Thoracic aorta (tissue), 2 donors: ENCODE measurements around the gene EDDM3A. TPM values are rescaled to one million over a fixed set of nuclear protein-coding genes. Genes with fewer than 3 reads are reported as not detected.

Experiments used
- ATAC-seq: fragments of 150-250 bp; one replicate; pipeline ENCODE4 v1.8.0; 2017; ENCODE audit warnings: low read depth; ENCODE audit not compliant: insufficient number of reproducible peaks, low FRiP score
- DNase-seq: peaks from one replicate; pipeline ENCODE4 v3.0.0-alpha.2; 2020; ENCODE audit warnings: low spot score
- H3K27ac ChIP-seq, 2 donors: fragments of 200-600 bp; sonication (generic); 1 replicate in 1 of 2; 2 replicates in 1 of 2; pipeline ENCODE4 v1.5.1; 2016; ENCODE audit warnings: mild to moderate bottlenecking in 2 of 2, moderate library complexity in 2 of 2
- H3K27me3 ChIP-seq: fragments of 200-600 bp; sonication (generic); replicated peaks from 2 replicates; pipeline ENCODE4 v1.6.0; 2016; ENCODE audit warnings: mild to moderate bottlenecking; ENCODE audit not compliant: insufficient read depth
- H3K36me3 ChIP-seq: fragments of 200-600 bp; sonication (generic); one replicate; pipeline ENCODE4 v1.5.1; 2016
- H3K4me1 ChIP-seq, 2 donors: fragments of 200-600 bp; sonication (generic); 1 replicate in 1 of 2; 2 replicates in 1 of 2; pipeline versions ENCODE4 v1.5.1 to v1.6.0; 2016; ENCODE audit warnings: low read depth in 2 of 2, mild to moderate bottlenecking in 1 of 2; ENCODE audit not compliant: control insufficient read depth in 1 of 2
- H3K4me3 ChIP-seq: fragments of 200-600 bp; sonication (generic); 2 replicates; pipeline ENCODE4 v1.5.1; 2016; ENCODE audit warnings: mild to moderate bottlenecking
- H3K9me3 ChIP-seq: fragments of 200-600 bp; sonication (generic); 2 replicates; pipeline ENCODE4 v1.5.1; 2016
- CTCF ChIP-seq: fragments of 200-600 bp; sonication (generic); IDR thresholded peaks from one replicate; pipeline ENCODE4 v1.5.1; 2019; ENCODE audit warnings: antibody characterized with exemption
- total RNA-seq, 2 donors: library from RNA; depleted of rRNA; stranded (reverse); fragments of >200 nt; gene quantifications; one replicate each; pipeline versions ENCODE4 v1.1.0 to v1.2.3, GENCODE V29; 2016

Gene EDDM3A
- total RNA-seq, 2 donors from 2014 or later: not detected

- Histone ChIP-seq H3K9me3 (no peaks in the 10 kb centered on the region), H3K4me1 (no peaks in the 10 kb centered on the region), H3K27me3 (no peaks in the 10 kb centered on the region), H3K4me3 (no peak overlapping the region), H3K36me3 (no peaks in the 10 kb centered on the region), H3K27ac (no peak overlapping the region)
- TF ChIP-seq CTCF: no peak
- no peak for DNase-seq
- no peak for ATAC-seq
These were observed 2.1 kb upstream of the EDDM3A start for GRCh38 chr14:20743556-20743955.

GRCh38 chr14:20746566-20746965, 879 bp downstream of the EDDM3A start:
- Histone ChIP-seq H3K4me3 (no peak overlapping the region), H3K27me3 (no peaks in the 10 kb centered on the region), H3K4me1 (no peaks in the 10 kb centered on the region), H3K9me3 (no peaks in the 10 kb centered on the region), H3K27ac (no peak overlapping the region), H3K36me3 (no peaks in the 10 kb centered on the region)
- ATAC-seq (no peak), DNase-seq (no peak)
- no peak for TF ChIP-seq CTCF

DNA sequence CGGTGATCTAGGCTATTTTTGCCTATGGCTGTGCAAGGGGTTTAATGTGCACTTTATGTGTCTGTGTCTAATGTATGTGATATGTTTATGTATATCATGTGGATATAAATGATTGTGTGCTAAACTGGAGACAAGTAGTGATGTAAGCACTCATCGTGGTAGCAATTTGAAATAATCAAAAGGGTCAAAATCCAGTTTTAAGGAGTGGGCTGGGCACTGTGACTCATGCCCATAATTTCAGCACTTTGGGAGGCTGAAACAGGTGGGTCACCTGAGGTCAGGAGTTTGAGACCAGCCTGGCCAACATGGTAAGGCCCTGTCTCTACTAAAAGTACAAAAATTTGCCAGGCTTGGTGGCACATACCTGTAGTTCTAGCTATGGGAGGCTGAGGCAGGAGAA, 2.8 kb downstream of the EDDM3A start:
- no peaks in the 10 kb centered on the region for H3K4me1 ChIP-seq
- H3K27me3 ChIP-seq: no peaks in the 10 kb centered on the region
- peaks cover 6% of the 10 kb centered on the region for H3K9me3 ChIP-seq
- H3K27ac ChIP-seq: no peak overlapping the region
- TF ChIP-seq CTCF: no peak
- H3K36me3 ChIP-seq: no peaks in the 10 kb centered on the region
- DNase-seq (no peak), ATAC-seq (no peak)
- no peak overlapping the region for H3K4me3 ChIP-seq

DNA sequence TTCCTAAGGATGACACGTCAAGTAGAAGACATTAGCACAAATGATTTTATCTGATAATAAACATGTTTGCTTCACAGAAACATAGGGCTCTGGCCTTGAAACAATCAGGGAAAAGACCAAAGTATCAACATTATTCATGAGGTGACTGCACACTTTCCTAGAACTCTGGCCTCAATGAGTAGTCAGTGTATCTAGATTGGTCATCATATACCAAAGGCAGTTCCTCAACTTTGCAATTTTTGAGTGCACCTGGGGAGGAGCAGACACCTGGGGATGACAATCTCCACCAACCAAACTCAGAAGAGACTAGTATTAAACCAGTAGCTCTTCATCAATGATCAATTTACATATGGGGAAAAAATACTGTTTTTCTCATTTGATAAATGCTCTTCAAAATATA, 4.5 kb downstream of the EDDM3A start:
- H3K36me3 ChIP-seq: no peaks in the 10 kb centered on the region
- H3K27ac ChIP-seq: no peak overlapping the region
- no peak for DNase-seq
- H3K4me3 ChIP-seq: no peak overlapping the region
- ATAC-seq: no peak
- no peaks in the 10 kb centered on the region for H3K27me3 ChIP-seq
- no peak for TF ChIP-seq CTCF
- peaks cover 6% of the 10 kb centered on the region for H3K9me3 ChIP-seq
- H3K4me1 ChIP-seq: no peaks in the 10 kb centered on the region

DNA sequence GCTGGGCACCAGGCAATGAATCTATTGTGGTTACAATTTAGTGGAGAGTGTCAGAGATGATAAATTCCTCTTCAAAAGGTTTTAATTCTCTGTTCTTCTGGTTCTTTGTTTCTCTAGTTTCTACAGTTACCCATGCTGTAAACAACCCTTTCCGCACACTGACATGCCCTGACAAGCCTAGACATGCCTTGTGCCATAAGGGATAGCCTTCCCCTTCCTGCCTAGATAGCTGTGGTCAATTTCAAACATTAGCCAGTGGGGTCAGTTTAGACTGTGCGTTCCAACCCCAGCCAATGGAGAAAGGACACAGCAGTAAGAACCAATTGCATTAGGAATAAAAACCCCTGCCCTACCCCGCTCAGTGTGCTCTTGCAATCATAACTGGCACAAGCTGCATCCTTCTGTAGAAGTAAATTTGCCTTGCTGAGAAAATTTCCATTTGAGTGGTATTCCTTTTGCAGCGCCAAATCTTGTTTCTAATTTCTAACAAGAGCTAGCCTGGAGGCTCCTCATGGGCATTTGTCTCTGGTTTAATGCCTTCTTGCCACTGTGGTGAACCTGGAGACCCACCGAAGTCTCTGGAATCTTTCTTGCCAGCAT, 6.4 kb downstream of the EDDM3A start:
- no peak overlapping the region for H3K27ac ChIP-seq
- H3K9me3 ChIP-seq: peaks cover 6% of the 10 kb centered on the region
- no peaks in the 10 kb centered on the region for H3K4me1 ChIP-seq
- no peak for TF ChIP-seq CTCF
- no peaks in the 10 kb centered on the region for H3K27me3 ChIP-seq
- DNase-seq: no peak
- ATAC-seq: no peak
- H3K36me3 ChIP-seq: no peaks in the 10 kb centered on the region
- H3K4me3 ChIP-seq: no peak overlapping the region
